Left forelimb (tissue), 1 donor: ENCODE data around the gene RAD51AP1.
"Not testable (repeated sequence)": the region's sequence is repeated elsewhere in the genome, so short reads cannot be mapped to it uniquely, and the experiment has no call there.

Experiments
- DNase-seq: peaks from one replicate; pipeline ENCODE4 v3.0.0-alpha.2; 2018; ENCODE audit warnings: low spot score

RAD51AP1 gene, protein sequence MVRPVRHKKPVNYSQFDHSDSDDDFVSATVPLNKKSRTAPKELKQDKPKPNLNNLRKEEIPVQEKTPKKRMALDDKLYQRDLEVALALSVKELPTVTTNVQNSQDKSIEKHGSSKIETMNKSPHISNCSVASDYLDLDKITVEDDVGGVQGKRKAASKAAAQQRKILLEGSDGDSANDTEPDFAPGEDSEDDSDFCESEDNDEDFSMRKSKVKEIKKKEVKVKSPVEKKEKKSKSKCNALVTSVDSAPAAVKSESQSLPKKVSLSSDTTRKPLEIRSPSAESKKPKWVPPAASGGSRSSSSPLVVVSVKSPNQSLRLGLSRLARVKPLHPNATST

DNA sequence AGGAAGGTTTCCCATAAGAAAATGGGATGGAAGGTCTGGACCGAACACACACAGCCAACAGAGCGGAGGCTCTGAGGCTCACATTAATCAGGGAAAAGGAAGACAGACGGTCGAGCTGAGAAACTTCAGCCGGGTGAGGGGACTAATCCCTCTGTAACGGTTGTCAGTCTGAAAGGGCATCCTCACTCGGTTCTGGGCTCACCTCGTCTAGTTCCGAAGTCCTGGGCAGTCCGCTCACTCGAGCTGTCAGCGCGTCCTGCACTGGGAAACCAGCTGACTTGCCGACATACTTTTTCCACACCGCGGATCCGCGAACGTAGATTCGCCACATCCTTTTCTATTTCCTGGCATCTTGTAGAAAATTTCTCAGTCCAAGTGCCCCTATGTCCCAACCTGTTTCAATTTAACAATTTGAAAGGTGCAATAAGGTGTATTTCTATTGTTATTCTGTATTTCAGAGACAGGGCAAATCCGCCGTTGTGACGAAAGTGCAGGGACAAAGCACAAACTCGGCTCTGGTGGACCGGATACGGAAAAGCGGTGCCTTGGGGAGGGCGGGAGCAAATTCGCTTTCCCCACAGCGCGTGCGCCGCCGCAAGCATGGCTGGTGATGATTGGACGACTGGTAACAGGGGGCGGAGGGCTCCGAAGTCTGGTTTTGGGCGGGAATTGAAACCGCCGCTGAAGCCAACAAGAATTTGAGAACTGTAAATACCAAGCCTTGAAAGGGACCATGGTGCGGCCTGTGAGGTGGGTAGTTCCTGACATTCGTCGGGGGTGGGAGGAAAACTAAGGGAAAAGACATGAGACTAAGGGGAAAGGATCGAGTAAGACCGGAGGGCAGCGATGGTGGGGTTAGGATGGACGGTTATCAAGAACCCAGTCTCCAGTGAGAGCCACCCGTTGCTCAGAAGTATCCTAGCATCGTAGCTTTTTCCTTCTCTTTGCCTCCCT is at the start of gene RAD51AP1:
RAD51AP1 (plus strand) TSS at position 684 of the 954 bp plus-strand sequence; CDS start at position 734, 50 bp downstream.
- peak; percentile 95 for DNase-seq

DNA sequence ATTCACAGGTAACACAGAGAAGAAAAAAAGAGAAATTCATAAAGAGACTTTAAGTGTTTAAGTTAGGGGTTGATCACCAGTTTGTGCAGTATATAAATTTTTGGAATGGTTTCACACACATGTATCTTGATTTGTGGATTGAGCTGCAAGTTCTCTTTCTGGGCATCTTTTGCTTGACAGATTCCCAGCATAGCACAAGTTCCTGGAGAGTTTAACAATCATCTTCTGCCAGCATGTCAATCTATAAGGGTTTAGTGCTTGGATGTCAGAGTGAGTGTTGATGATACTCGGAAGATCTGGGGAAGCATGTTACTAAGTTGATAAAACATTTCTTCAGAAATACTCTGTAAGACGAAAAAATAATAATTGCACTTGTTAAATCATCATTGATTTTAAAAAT is 49.1 kb upstream of the RAD51AP1 start:
- no peak for DNase-seq

DNA sequence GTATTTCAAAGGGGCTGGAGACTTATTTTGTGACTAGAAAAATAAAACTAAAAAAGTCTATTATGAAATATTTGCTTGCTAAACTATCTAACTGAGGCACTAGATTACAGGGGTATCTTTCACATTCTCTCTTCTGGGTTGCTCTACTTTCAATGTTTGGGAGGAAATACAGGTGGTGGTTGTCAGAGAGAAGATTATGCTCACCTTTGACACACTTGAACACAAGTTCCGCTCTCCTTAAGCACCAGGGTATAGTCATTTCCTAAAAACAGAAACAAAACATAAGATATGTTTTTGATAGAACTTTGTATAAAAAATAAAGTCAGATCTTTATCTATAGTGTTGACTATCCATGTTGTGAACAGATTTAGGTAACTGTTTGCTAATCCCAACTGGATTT is 47.7 kb upstream of the RAD51AP1 start:
- DNase-seq, result no peak

DNA sequence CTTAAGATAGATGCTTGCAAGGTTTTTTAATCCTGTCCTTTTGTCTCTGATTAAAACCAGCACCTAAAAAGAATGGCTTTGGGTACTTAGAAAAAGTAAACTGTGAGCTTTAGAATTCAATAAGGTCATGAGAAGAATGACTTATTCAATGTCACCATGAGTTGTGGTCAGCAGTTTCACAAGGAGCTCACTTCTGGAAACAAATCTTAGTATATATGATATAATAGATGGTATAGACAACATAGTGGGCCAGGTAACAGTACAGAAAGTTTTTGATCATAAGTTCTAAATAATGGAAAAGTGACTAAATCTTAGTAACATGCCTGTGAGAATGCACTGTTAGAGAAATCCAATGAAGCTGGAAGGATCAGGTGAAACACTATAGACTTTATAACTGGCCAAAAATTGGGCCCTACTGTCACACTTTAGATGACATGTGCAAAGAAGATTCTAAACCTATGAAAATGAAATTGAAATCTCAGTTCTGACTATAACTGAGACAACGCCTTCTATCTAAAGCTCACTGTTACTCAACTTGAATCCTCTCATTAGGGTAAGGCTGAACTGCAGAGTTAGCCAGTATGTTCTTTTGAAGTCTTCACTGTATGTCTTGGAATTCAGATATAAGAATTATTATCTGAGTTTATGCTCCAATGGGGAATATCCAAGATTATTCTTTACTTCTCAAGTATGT is 42.4 kb upstream of the RAD51AP1 start:
- DNase-seq, result no peak

DNA sequence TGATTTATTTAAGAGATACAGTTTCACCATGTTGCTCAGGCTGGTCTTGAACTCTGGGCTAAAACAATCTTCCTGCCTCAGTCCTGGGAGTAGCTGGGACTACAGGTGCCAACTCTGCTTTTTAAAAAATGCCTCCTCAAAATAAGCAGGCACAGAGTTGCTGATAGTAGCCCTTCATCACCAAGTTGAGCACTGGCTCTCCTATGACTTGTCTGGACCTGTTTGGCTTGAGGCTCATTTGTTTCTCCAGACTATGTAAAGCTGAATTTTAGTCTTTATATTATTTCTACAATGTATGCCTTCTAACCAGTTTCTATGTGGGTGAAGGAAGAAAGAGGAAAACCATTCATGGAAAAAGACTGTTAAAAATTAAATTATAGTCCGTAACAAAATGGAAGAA is 39.5 kb upstream of the RAD51AP1 start:
- no peak for DNase-seq

DNA sequence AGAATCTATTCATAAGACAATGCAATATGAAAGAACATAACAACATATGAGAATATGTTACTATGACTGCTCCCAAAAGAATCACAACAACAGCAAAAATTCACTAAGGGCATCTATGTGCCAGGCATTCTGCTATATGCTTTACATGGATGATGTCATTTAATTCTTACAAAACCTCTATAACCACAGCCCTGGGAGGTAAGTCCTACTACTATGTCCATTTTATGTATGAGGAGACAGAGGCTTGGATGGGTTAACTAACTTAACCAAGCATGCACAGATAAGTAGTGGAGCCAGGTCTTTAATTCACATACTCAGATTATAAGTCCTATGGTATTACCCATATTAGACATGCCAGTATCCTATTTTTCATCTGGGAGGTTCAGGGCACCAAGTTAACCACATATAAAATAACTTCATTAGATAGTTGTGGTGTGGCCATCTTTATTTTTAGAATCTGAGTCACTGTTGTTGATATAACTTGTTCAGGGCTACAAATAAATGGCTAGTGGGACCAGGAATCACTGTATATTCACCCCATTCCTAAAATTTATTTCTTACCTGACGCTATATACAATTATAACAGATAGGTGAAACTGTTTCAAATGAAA is 33.2 kb upstream of the RAD51AP1 start:
- DNase-seq, result no peak

DNA sequence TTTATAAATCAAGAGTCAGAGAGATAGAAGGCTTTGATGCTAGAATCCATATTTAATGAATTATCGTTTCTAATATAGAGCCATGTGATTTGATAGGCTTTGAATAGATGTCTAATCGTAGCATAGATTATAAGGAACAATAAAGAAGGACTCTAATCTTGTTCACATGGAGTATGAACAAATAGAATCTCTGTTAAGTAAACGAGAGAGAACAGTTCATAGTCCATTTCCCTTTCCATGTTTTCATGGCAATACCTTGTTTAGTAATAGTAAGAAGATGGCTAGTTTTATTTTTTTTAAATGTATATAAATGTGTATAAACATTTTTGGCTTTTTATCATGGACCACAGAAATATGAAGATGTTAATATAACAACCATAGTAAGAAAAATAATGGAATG is 32.3 kb upstream of the RAD51AP1 start:
- no peak for DNase-seq

DNA sequence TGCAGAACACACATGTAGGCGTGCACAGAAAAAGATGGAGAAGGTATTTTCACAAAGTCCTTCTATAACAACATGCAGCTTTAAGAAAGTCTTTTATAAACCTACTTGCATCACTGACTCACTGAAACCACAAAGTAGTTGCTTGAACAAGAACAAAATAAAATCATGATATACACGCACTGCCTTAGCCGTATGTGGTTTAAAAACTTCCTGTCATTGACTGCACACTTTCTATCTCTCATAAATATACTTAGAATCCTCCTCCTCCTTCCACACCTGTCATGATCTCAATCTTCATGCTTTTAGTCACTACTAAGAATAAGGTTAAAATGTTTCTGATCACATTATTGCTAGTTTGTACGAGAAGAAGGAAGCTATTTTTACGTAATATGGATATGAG is 31.8 kb upstream of the RAD51AP1 start:
- no peak for DNase-seq

DNA sequence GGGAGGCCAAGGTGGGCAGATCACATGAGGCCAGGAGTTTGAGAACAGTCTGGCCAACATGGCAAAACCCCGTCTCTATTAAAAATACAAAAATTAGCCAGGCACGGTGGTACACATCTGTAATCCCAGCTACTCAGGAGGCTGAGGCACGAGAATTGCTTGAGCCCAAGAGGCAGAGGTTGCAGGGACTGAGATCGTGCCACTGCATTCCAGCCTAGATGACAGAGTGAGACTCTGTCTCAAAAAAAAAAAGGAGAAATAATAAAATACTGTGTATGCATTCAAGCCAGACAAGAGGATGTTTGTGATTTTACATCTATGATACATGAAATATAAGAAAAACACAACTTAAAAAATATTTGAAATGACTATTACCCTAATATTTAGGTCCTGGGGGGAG is 30.2 kb upstream of the RAD51AP1 start:
- not testable (repeated sequence) for DNase-seq

DNA sequence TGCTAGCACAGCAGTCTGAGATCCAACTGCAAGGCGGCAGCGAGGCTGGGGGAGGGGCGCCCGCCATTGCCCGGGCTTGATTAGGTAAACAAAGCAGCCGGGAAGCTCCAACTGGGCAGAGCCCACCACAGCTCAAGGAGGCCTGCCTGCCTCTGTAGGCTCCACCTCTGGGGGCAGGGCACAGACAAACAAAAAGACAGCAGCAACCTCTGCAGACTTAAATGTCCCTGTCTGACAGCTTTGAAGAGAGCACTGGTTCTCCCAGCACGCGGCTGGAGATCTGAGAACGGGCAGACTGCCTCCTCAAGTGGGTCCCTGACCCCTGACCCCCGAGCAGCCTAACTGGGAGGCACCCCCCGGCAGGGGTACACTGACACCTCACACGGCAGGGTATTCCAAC is 29.4 kb upstream of the RAD51AP1 start:
- DNase-seq, result not testable (repeated sequence)

DNA sequence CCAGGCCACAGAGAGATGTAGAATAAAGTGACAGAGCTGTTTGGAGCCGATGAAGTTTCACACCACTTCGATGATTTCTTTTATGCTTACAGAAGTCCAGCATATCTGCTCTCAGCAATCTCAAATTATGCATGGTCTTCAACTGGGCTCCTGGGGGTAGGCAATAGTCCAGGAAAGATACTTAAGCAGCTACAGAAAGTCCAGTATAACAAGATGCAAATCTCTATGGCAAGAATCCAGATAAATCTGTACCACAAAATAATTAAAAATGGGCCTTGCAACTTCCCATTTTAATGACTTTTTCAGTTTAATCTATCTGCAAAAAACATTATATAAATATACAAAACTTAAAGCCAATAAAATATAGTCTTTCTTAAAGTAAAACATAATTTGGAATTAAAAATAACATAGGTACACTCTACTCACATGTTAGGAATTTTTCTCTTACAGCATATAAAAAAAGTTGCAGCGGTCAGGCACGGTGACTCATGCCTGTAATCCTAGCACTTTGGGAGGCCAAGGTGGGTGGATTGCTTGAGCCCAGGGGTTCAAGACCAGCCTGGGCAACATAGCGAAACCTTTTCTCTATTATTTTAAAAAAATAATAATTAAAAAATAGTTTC is 20.5 kb upstream of the RAD51AP1 start:
- no peak for DNase-seq

DNA sequence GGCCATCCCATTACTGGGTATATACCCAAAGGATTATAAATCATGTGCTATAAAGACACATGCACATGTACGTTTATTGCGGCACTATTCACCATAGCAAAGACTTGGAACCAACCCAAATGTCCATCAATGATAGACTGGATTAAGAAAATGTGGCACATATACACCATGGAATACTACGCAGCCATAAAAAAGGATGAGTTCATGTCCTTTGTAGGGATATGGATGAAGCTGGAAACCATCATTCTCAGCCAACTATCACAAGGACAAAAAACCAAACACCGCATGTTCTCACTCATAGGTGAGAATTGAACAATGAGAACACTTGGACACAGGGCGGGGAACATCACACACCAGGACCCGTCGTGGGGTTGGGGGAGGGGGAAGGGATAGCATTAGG is 15.2 kb upstream of the RAD51AP1 start:
- DNase-seq, result not testable (repeated sequence)

DNA sequence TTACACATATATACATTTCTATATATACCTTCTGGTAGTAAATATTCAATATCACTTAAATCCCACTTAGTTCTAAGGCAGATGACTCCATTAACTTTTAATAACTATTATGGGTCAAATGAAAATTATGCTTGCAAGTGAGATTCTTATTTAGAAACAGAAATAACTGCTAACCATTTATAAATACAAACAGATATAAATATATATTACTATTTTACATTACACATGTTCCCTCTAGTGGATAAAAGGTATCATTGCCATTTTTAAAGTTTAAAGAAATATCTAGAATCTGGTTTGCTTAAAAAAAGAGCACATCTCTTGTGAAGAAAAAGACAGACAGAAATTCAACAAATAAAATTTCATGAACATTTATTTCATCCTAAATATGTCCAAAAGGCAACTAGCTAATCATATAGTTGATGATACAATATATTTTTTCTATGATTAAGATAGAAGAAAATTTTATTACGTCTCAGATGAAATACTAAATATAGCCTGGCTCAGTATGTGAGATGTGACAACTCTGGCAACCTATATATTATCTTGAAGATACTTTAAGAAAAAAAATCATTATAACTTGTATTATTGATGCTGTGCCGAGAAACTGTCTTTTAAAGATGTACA is 11.7 kb upstream of the RAD51AP1 start:
- no peak for DNase-seq

DNA sequence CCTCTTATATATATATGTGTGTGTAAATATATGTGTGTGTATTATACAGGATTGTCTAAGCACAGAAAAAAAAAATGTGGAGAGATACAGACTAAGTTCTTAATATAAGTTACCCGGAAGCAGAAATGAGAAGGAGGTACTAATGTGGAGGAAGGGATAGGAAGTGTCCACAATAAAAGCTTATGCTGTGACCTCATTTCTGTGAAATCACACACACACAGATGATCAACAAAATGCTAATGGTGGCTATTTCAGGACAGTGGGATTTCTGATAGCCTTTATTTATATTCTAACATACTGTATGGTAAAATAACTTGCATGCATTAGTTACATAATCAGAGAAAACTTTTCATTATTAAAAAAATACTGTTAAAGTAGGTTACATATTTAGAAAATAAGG is 8.5 kb upstream of the RAD51AP1 start:
- no peak for DNase-seq

DNA sequence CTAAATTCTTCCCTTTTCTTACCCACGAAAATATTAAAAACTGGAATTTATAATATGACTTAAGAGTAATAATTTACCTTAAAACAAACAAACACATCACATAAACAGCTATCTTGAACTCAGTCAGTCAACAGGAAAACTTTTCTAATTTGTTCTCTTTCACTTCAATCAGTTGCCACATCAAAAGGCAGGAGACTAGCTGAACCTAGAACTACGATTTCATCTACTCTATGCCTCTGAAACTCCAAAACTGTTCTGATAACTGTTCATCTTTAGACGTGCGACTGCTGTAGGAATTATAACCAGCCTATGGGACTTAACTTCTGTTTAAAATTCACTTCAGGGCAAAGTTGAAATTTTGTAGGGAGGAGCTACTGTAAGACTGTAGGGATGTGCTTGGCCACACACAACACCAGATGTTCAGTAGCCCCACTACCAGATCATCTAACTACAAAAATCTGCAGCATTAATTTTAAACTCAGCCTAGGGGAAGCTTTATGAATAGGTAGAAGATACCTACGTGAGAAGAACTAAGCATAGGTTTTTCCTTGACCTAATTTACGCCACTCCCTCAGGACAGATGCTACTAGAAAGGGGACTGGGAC is 7.6 kb upstream of the RAD51AP1 start:
- no peak for DNase-seq

DNA sequence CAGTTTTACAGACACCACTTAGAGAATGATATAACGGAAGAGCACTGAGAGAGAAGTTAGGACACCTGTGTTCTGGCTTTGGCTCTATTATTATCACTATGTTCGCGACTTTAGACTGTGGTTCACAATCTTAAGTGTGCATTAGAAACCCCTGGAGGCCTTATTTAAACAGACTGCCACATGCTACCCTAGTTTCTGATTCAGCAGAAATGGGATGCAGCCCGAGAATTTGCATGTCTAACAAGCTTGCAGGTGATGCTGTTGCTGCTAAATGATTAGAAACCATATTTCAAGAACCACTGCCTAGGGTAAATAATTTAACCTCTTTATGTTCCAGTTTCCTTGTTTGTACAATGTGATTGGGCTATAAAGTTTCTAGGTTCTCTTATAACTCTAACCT is 3.6 kb upstream of the RAD51AP1 start:
- no peak for DNase-seq

DNA sequence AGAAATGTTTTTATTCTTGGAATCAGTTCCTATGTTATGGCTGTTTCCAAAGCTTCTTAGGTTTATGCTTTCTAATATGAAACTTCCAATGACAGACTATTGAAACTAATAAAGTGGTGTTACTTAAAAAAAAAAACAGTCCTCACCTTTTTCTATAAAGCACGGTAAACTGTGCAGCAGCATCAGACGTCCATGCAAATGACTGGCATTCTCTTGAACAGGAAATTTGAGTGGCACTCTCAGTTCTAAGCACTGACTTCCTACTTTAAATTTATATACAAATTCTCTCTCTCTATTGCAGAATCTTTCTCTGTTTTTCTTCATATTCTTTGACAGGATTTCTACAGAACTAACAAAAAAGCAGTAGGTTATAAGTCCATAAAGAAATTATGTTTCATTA is 2.8 kb upstream of the RAD51AP1 start:
- DNase-seq, result no peak

DNA sequence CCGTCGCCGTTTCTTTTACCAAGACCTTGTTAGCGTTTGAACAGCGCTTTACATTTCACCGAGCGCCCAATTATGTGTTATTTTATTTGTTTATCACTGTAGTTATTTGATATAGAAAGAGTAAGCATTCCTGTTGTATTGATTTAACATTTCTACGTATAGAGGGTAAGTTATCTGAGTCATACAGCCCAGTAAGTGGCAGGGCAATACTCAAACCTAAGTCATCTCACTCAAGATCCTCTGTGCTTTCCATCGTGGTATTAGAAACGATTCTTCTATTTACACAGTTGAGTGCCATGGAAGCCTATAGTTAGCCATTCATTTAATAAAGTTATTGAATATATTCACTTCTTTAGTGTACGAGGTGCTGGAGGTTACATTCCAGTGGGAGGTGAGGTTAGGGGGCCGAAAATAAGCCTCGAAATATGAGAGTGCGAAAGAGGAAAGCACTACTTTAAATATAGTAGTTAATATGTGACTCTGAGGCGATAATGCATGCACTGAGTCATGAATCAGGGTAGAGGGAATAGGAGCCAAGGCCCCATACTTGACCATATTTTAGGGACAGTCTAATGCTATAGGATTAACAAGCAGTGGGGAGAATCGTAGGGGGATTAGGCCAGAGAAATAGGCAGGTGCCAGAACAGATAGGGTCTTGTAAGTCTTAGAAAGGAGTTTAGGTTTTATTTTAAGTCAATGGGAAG is 629 bp downstream of the RAD51AP1 start:
- no peak for DNase-seq

DNA sequence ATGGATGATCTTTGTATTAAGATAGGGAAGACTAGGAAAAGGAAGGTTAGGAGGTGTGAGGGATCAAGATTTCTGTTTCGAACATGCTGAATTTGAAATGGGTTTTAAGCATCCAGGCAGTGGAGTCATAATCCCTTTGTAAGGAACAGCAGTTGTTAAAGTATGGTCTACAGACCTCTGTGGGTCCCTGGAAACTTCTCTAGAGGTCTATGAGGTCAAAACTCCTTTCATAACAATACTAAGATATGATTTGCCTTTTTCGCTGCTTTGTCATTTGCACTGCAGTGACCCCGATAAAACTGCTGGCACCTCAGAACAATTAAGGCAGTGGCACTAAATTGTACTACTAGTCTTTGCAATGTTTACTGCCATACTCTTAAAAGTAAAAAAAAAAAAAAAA is 1.5 kb downstream of the RAD51AP1 start:
- DNase-seq, result no peak

DNA sequence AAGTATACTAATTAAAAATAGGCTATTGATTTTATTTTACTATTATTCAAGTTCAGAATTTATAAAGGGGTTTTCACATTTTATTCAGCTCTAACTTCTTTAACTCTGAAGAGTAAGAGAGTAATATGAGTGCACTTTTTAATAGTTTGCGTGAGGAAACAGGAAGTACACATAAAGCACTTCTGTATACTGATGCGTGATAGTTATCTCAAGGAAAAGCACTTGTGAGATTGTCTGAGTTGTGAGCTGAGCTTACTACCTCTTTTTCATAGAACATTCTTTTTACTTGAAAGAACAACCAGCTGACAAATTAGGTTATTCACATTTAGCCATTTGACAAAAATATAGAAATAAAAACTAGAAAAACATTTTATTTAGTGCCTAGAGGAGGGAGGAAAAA is 1.9 kb downstream of the RAD51AP1 start:
- DNase-seq, result no peak
